Upper lobe of left lung (tissue), 6 donors: ENCODE results near the gene AHI1. TPM values are rescaled to one million over a fixed set of nuclear protein-coding genes. Genes with fewer than 3 reads are reported as not detected.

ENCODE experiments used
- ATAC-seq, 2 donors: fragments of 200-7000 bp; cut with Tn5 transposase; one replicate each; pipeline ENCODE4 v1.9.1; 2022; ENCODE audit warnings: mild to moderate bottlenecking in 2 of 2, moderate library complexity in 2 of 2; ENCODE audit not compliant: low FRiP score in 2 of 2
- DNase-seq, 2 donors: peaks; one replicate each; pipeline ENCODE4 v3.0.0-alpha.2; 2019 to 2020
- H3K27ac ChIP-seq, 4 donors: fragments of 200-600 bp; sonication (generic); one replicate each; pipeline ENCODE4 v1.5.1; 2016 to 2019
- H3K27me3 ChIP-seq, 4 donors: fragments of 200-600 bp; sonication (generic); one replicate each; pipeline ENCODE4 v1.5.1; 2017 to 2019
- H3K36me3 ChIP-seq, 4 donors: fragments of 200-600 bp; sonication (generic); one replicate each; pipeline ENCODE4 v1.5.1; 2016 to 2019
- H3K4me1 ChIP-seq, 4 donors: fragments of 200-600 bp; sonication (generic); one replicate each; pipeline ENCODE4 v1.5.1; 2018 to 2019
- H3K4me3 ChIP-seq, 4 donors: fragments of 200-600 bp; sonication (generic); one replicate each; pipeline ENCODE4 v1.5.1; 2017 to 2019; ENCODE audit warnings: mild to moderate bottlenecking in 2 of 4, moderate library complexity in 1 of 4
- H3K9me3 ChIP-seq, 4 donors: fragments of 200-600 bp; sonication (generic); one replicate each; pipeline ENCODE4 v1.5.1; 2018 to 2019
- CTCF ChIP-seq, 6 experiments: fragments of 450-650 bp in 4 of 6; fragments of 200-600 bp in 2 of 6; sonication (generic) in 2 of 6; IDR thresholded peaks; one replicate each; pipeline ENCODE4 v1.5.1; 2016 to 2019; ENCODE audit warnings: antibody characterized with exemption in 6 of 6
- EP300 ChIP-seq, 4 donors: sonication (generic); formaldehyde crosslinking; IDR thresholded peaks; one replicate each; pipeline ENCODE4 v1.5.1; 2017; ENCODE audit warnings: antibody characterized with exemption in 4 of 4, control low read depth in 2 of 4
- POLR2A ChIP-seq, 4 donors: fragments of 450-650 bp; IDR thresholded peaks; one replicate each; pipeline ENCODE4 v1.5.1; 2016 to 2017; ENCODE audit warnings: antibody characterized with exemption in 4 of 4, mild to moderate bottlenecking in 2 of 4
- POLR2AphosphoS5 ChIP-seq, 2 donors: sonication (generic); formaldehyde crosslinking; IDR thresholded peaks; one replicate each; pipeline ENCODE4 v1.5.1; 2017; ENCODE audit warnings: antibody characterized with exemption in 2 of 2
- WGBS, 2 donors: methylation state at CpG; one replicate each; pipeline ENCODE4 v1.1.5; 2017 to 2018; 5-methylcytosine and 5-hydroxymethylcytosine counted together
- total RNA-seq, 6 donors: library from RNA; depleted of rRNA in 4 of 6; stranded (reverse); fragments of >200 nt in 4 of 6; gene quantifications; one replicate each; pipeline versions ENCODE4 v1.1.0 to v1.2.1, GENCODE V29; 2016 to 2021
- donor health status: DM: no; HTN: no; CAD: no; lungs with moderate emphysema.
- donor health status: DM: no; HTN: yes; CAD: no; lungs with severe emphysema.

The AHI1 gene
- 10 to 100 TPM; 17.1 to 57.6 (median 40.3) TPM for total RNA-seq

GRCh38 chr6:135497412-135498184 lies at the start of gene AHI1:
Gene AHI1 (minus strand): TSS chr6:135497740. CDS start chr6:135492237, 5,503 bp downstream.
- H3K27me3 ChIP-seq: no peaks in the 10 kb centered on the region
- no peaks in the 10 kb centered on the region for H3K9me3 ChIP-seq
- DNase-seq: peak; percentile 97 to 99
- H3K27ac ChIP-seq: peak within 1 kb of the TSS; percentile 93 to 95 (median 94)
- H3K36me3 ChIP-seq: no peaks in the 10 kb centered on the region
- 0 to 1% methylated on average over 17 to 41 of the region's 85 CpGs for WGBS, 2 donors
- H3K4me1 ChIP-seq: peaks cover 4 to 19% (median 11%) of the 10 kb centered on the region in 4 donors
- ATAC-seq: peak; percentile 95 to 97
- H3K4me3 ChIP-seq: peak within 1 kb of the TSS; percentile 44 to 82 (median 72)
- TF ChIP-seq EP300 (IDR thresholded peaks at IDR 0.05) (peak in 2 of 4 donors; percentile 2 to 82), CTCF (IDR thresholded peaks at IDR 0.05) (peak in 5 of 6 experiments; percentile 24 to 77 (median 63)), POLR2AphosphoS5 (IDR thresholded peaks at IDR 0.05) (peak; percentile 84 to 98), POLR2A (IDR thresholded peaks at IDR 0.05) (peak in 3 of 4 donors; percentile 93 to 97 (median 95))

GRCh38 chr6:135546680-135547418 lies 49.3 kb upstream of the AHI1 start:
- peak in 1 of 2 donors; percentile 59 for ATAC-seq

GRCh38 chr6:135546206-135546605 lies 48.7 kb upstream of the AHI1 start:
- H3K27ac ChIP-seq: no peak overlapping the region
- 79 to 89% methylated on average over 2 of the region's 2 CpGs for WGBS, 2 donors
- H3K4me3 ChIP-seq: no peak overlapping the region
- H3K9me3 ChIP-seq: no peaks in the 10 kb centered on the region
- no peak for TF ChIP-seq EP300 (IDR thresholded peaks at IDR 0.05)
- TF ChIP-seq CTCF (IDR thresholded peaks at IDR 0.05): no peak
- TF ChIP-seq POLR2A (IDR thresholded peaks at IDR 0.05): no peak
- TF ChIP-seq POLR2AphosphoS5 (IDR thresholded peaks at IDR 0.05): no peak
- no peaks in the 10 kb centered on the region for H3K4me1 ChIP-seq
- no peaks in the 10 kb centered on the region for H3K36me3 ChIP-seq
- no peak for DNase-seq
- ATAC-seq: no peak
- H3K27me3 ChIP-seq: no peaks in the 10 kb centered on the region

More at GRCh38 chr6:135546680-135547418, 49.3 kb upstream of the AHI1 start:
- H3K27me3 ChIP-seq: no peaks in the 10 kb centered on the region
- TF ChIP-seq POLR2A (IDR thresholded peaks at IDR 0.05) (no peak), EP300 (IDR thresholded peaks at IDR 0.05) (no peak), POLR2AphosphoS5 (IDR thresholded peaks at IDR 0.05) (no peak), CTCF (IDR thresholded peaks at IDR 0.05) (no peak)
- H3K4me3 ChIP-seq: no peak overlapping the region
- DNase-seq: peak in 1 of 2 donors; percentile 18
- no peaks in the 10 kb centered on the region for H3K9me3 ChIP-seq
- no peaks in the 10 kb centered on the region for H3K4me1 ChIP-seq
- 80 to 81% methylated on average over 6 to 9 of the region's 9 CpGs for WGBS, 2 donors
- no peak overlapping the region for H3K27ac ChIP-seq
- H3K36me3 ChIP-seq: no peaks in the 10 kb centered on the region

GRCh38 chr6:135540207-135540840 lies 42.8 kb upstream of the AHI1 start:
- WGBS, 2 donors: 61 to 66% methylated on average over 2 of the region's 2 CpGs
- Histone ChIP-seq H3K4me1 (no peaks in the 10 kb centered on the region), H3K27me3 (no peaks in the 10 kb centered on the region), H3K36me3 (no peaks in the 10 kb centered on the region), H3K4me3 (no peak overlapping the region), H3K27ac (no peak overlapping the region), H3K9me3 (no peaks in the 10 kb centered on the region)
- DNase-seq (no peak), ATAC-seq (no peak)
- no peak for TF ChIP-seq POLR2A (IDR thresholded peaks at IDR 0.05)
- no peak for TF ChIP-seq POLR2AphosphoS5 (IDR thresholded peaks at IDR 0.05)
- no peak for TF ChIP-seq EP300 (IDR thresholded peaks at IDR 0.05)
- no peak for TF ChIP-seq CTCF (IDR thresholded peaks at IDR 0.05)
